H4 (cell line): Measurements from ENCODE around the gene NMRAL1. TPM values are rescaled to one million over a fixed set of nuclear protein-coding genes. Genes with fewer than 3 reads are reported as not detected.

Experiments used
- DNase-seq: peaks from one replicate; pipeline ENCODE4 v3.0.0-alpha.2; 2015; ENCODE audit warnings: low spot score
- total RNA-seq: library from RNA; depleted of rRNA; stranded (reverse); fragments of >200 nt; shearing (Covaris generic); gene quantifications from 2 replicates; pipeline ENCODE4 v1.2.3, GENCODE V29; 2014

The NMRAL1 gene
- total RNA-seq, 1 experiment from 2014 or later, result 69.5 TPM

- no peak for DNase-seq
These were observed 31.1 kb upstream of the NMRAL1 start for GRCh38 chr16:4505356-4506147.

GRCh38 chr16:4501071-4501478, 26.6 kb upstream of the NMRAL1 start:
- DNase-seq, result no peak

- DNase-seq, result no peak
These were observed 25.8 kb upstream of the NMRAL1 start for GRCh38 chr16:4500272-4500671.

- DNase-seq, result no peak
These were observed 24.8 kb upstream of the NMRAL1 start for GRCh38 chr16:4499196-4499555.

GRCh38 chr16:4498546-4499195, 24.2 kb upstream of the NMRAL1 start:
- DNase-seq, result no peak

- peak; percentile 37 for DNase-seq
These were observed 21.9 kb upstream of the NMRAL1 start for GRCh38 chr16:4496305-4496704.

GRCh38 chr16:4495766-4496165, 21.3 kb upstream of the NMRAL1 start:
- no peak for DNase-seq

- peak; percentile 23 for DNase-seq
These were observed 20.5 kb upstream of the NMRAL1 start for GRCh38 chr16:4494746-4495490.

- no peak for DNase-seq
These were observed 17.5 kb upstream of the NMRAL1 start for GRCh38 chr16:4491898-4492297.

- DNase-seq, result no peak
These were observed 14.6 kb upstream of the NMRAL1 start for GRCh38 chr16:4489030-4489429.

GRCh38 chr16:4488499-4488967, 14.1 kb upstream of the NMRAL1 start:
- no peak for DNase-seq

- no peak for DNase-seq
These were observed 13.6 kb upstream of the NMRAL1 start for GRCh38 chr16:4487955-4488498.

GRCh38 chr16:4486126-4486893, 11.9 kb upstream of the NMRAL1 start:
- DNase-seq, result no peak

GRCh38 chr16:4481963-4482362, 7.5 kb upstream of the NMRAL1 start:
- no peak for DNase-seq

GRCh38 chr16:4481526-4481925, 7.1 kb upstream of the NMRAL1 start:
- DNase-seq, result no peak

GRCh38 chr16:4477966-4478365, 3.5 kb upstream of the NMRAL1 start:
- DNase-seq, result no peak

GRCh38 chr16:4475880-4476788, 1.7 kb upstream of the NMRAL1 start, which contains the start of gene HMOX2:
HMOX2 (plus strand) TSS chr16:4476398; CDS start chr16:4505525, 29,127 bp downstream.
- peak; percentile 90 for DNase-seq

- no peak for DNase-seq
These were observed 1.5 kb downstream of the NMRAL1 start for GRCh38 chr16:4472880-4473279.

GRCh38 chr16:4471869-4472268, 2.6 kb downstream of the NMRAL1 start:
- no peak for DNase-seq

- no peak for DNase-seq
These were observed 5.5 kb downstream of the NMRAL1 start for GRCh38 chr16:4468972-4469371.
